SKM-1 treated with dmso at 0.1 percent for 144 hours (cell line): Measurements from ENCODE around the gene NKD1.

Source experiments
- DNase-seq: peaks from one replicate; lab custom pipeline; 2025; ENCODE audit not compliant: unreplicated experiment; lab: John Stamatoyannopoulos, UW

Gene NKD1

GRCh38 chr16:50670476-50670875 is 122.3 kb downstream of the NKD1 start:
- no peak for DNase-seq

- DNase-seq: peak; percentile 43
Measured at GRCh38 chr16:50671644-50672260, 123.6 kb downstream of the NKD1 start.

- no peak for DNase-seq
Measured at GRCh38 chr16:50673496-50674275, 125.5 kb downstream of the NKD1 start.

- DNase-seq: no peak
Measured at GRCh38 chr16:50674831-50675230, 126.6 kb downstream of the NKD1 start.

GRCh38 chr16:50675686-50676610 is 127.8 kb downstream of the NKD1 start:
- DNase-seq: no peak

GRCh38 chr16:50676684-50677225 is 128.6 kb downstream of the NKD1 start:
- no peak for DNase-seq

- DNase-seq: no peak
Measured at GRCh38 chr16:50677351-50677750, 129.2 kb downstream of the NKD1 start.

GRCh38 chr16:50678531-50678930 is 130.3 kb downstream of the NKD1 start:
- DNase-seq: no peak

- no peak for DNase-seq
Measured at GRCh38 chr16:50679266-50679665, 131.1 kb downstream of the NKD1 start.

- DNase-seq: no peak
Measured at GRCh38 chr16:50679676-50680555, 131.7 kb downstream of the NKD1 start.

- no peak for DNase-seq
Measured at GRCh38 chr16:50680556-50680893, 132.3 kb downstream of the NKD1 start.

GRCh38 chr16:50681021-50681885 is 133.1 kb downstream of the NKD1 start, which contains the start of gene SNX20:
Gene SNX20, minus strand, starts transcription at chr16:50681312. Its CDS starts 3,786 bp downstream, at chr16:50677526.
- no peak for DNase-seq

GRCh38 chr16:50683689-50684374 is 135.6 kb downstream of the NKD1 start:
- DNase-seq: peak; percentile 83

- no peak for DNase-seq
Measured at GRCh38 chr16:50684823-50685461, 136.7 kb downstream of the NKD1 start.

- peak; percentile 74 for DNase-seq
Measured at GRCh38 chr16:50685462-50686063, 137.4 kb downstream of the NKD1 start.

- no peak for DNase-seq
Measured at GRCh38 chr16:50688083-50688482, 139.9 kb downstream of the NKD1 start.

- no peak for DNase-seq
Measured at GRCh38 chr16:50688867-50689266, 140.7 kb downstream of the NKD1 start.

- no peak for DNase-seq
Measured at GRCh38 chr16:50690177-50690576, 142.0 kb downstream of the NKD1 start.
